HG03565 (cell line): ENCODE measurements around the gene CCDC78.

ENCODE experiments used
- ATAC-seq: cut with Tn5 transposase; IDR thresholded peaks from one replicate; pipeline ENCODE4 v1.9.1; 2021; ENCODE audit warnings: mild to moderate bottlenecking, moderate library complexity; ENCODE audit not compliant: unreplicated experiment

CCDC78 gene

GRCh38 chr16:740459-740763, 14.2 kb upstream of the CCDC78 start:
- ATAC-seq, result peak; percentile 1

- no peak for ATAC-seq
Observed at GRCh38 chr16:739560-740458, 13.6 kb upstream of the CCDC78 start.

GRCh38 chr16:736936-737481, 10.8 kb upstream of the CCDC78 start:
- no peak for ATAC-seq

- ATAC-seq, result no peak
Observed at GRCh38 chr16:735982-736453, 9.8 kb upstream of the CCDC78 start.

- ATAC-seq, result no peak
Observed at GRCh38 chr16:734981-735881, 9.0 kb upstream of the CCDC78 start.

GRCh38 chr16:734208-734980, 8.2 kb upstream of the CCDC78 start:
- no peak for ATAC-seq

- no peak for ATAC-seq
Observed at GRCh38 chr16:733382-734207, 7.4 kb upstream of the CCDC78 start.

- ATAC-seq, result no peak
Observed at GRCh38 chr16:732936-733335, 6.7 kb upstream of the CCDC78 start.

GRCh38 chr16:732332-732731, 6.1 kb upstream of the CCDC78 start:
- no peak for ATAC-seq

- no peak for ATAC-seq
Observed at GRCh38 chr16:730666-731509, 4.6 kb upstream of the CCDC78 start.

- no peak for ATAC-seq
Observed at GRCh38 chr16:729768-730665, 3.8 kb upstream of the CCDC78 start.

GRCh38 chr16:728890-729744, 2.9 kb upstream of the CCDC78 start:
- no peak for ATAC-seq

GRCh38 chr16:728131-728889, 2.1 kb upstream of the CCDC78 start:
- ATAC-seq, result no peak

- ATAC-seq, result no peak
Observed at GRCh38 chr16:727291-727977, 1.2 kb upstream of the CCDC78 start.

- ATAC-seq, result no peak
Observed at GRCh38 chr16:726188-726437, 130 bp downstream of the CCDC78 start.
